Peyer's patch (tissue), 4 donors: Measurements from ENCODE around the gene KCP. TPM values are rescaled to one million over a fixed set of nuclear protein-coding genes. Genes with fewer than 3 reads are reported as not detected.

ENCODE experiments used
- DNase-seq, 3 donors: peaks; one replicate each; pipeline ENCODE4 v3.0.0-alpha.2; 2017 to 2019
- H3K27ac ChIP-seq, 4 donors: fragments of 200-600 bp; sonication (generic); one replicate each; pipeline ENCODE4 v1.5.1; 2016 to 2019
- H3K27me3 ChIP-seq, 2 donors: fragments of 200-600 bp; sonication (generic); one replicate each; pipeline ENCODE4 v1.5.1; 2019
- H3K36me3 ChIP-seq, 3 donors: fragments of 200-600 bp; sonication (generic); one replicate each; pipeline ENCODE4 v1.5.1; 2016 to 2019
- H3K4me1 ChIP-seq, 4 donors: fragments of 200-600 bp; sonication (generic); one replicate each; pipeline ENCODE4 v1.5.1; 2016 to 2019
- H3K4me3 ChIP-seq, 4 donors: fragments of 200-600 bp; sonication (generic); 1 replicate in 3 of 4; 2 replicates in 1 of 4; pipeline ENCODE4 v1.5.1; 2016 to 2019; ENCODE audit warnings: mild to moderate bottlenecking in 1 of 4
- H3K9me3 ChIP-seq, 4 donors: fragments of 200-600 bp; sonication (generic); one replicate each; pipeline ENCODE4 v1.5.1; 2016 to 2019; ENCODE audit warnings: mild to moderate bottlenecking in 1 of 4
- CTCF ChIP-seq, 6 experiments: fragments of 450-650 bp in 4 of 6; fragments of 200-600 bp in 2 of 6; sonication (generic) in 1 of 6; IDR thresholded peaks; one replicate each; pipeline ENCODE4 v1.5.1; 2017 to 2019; ENCODE audit warnings: antibody characterized with exemption in 6 of 6, mild to moderate bottlenecking in 3 of 6, moderate library complexity in 1 of 6
- POLR2A ChIP-seq, 2 donors: fragments of 450-650 bp; IDR thresholded peaks; one replicate each; pipeline ENCODE4 v1.5.1; 2017; ENCODE audit warnings: antibody characterized with exemption in 2 of 2, mild to moderate bottlenecking in 2 of 2, moderate library complexity in 2 of 2
- total RNA-seq, 4 donors: library from RNA; depleted of rRNA; stranded (reverse); fragments of >200 nt; gene quantifications; one replicate each; pipeline ENCODE4 v1.1.0, GENCODE V29; 2016

KCP gene
- total RNA-seq, 4 donors from 2014 or later = 3.3 to 14.1 (median 6.7) TPM

GRCh38 chr7:128856001-128856718 lies 54.3 kb downstream of the KCP start:
- Histone ChIP-seq H3K36me3 (peaks cover 0 to 14% (median 0%) of the 10 kb centered on the region in 3 donors), H3K4me1 (peaks cover 0 to 8% (median 0%) of the 10 kb centered on the region in 4 donors), H3K27ac (no peak overlapping the region), H3K27me3 (no peaks in the 10 kb centered on the region), H3K9me3 (no peaks in the 10 kb centered on the region), H3K4me3 (no peak overlapping the region)
- DNase-seq = no peak
- TF ChIP-seq CTCF (IDR thresholded peaks at IDR 0.05) (no peak), POLR2A (IDR thresholded peaks at IDR 0.05) (no peak)

- Histone ChIP-seq H3K36me3 (peaks cover 0 to 14% (median 0%) of the 10 kb centered on the region in 3 donors), H3K4me1 (peaks cover 0 to 7% (median 0%) of the 10 kb centered on the region in 4 donors), H3K4me3 (no peak overlapping the region), H3K9me3 (no peaks in the 10 kb centered on the region), H3K27ac (no peak overlapping the region), H3K27me3 (no peaks in the 10 kb centered on the region)
- DNase-seq = no peak
- TF ChIP-seq POLR2A (IDR thresholded peaks at IDR 0.05) (no peak), CTCF (IDR thresholded peaks at IDR 0.05) (no peak)
Observed at GRCh38 chr7:128855559-128855958, 55.0 kb downstream of the KCP start.

GRCh38 chr7:128854396-128854795 lies 56.1 kb downstream of the KCP start:
- Histone ChIP-seq H3K9me3 (no peaks in the 10 kb centered on the region), H3K36me3 (peaks cover 0 to 19% (median 0%) of the 10 kb centered on the region in 3 donors)

GRCh38 chr7:128853799-128854198 lies 56.7 kb downstream of the KCP start:
- H3K4me1 ChIP-seq = no peaks in the 10 kb centered on the region
- peaks cover 0 to 21% (median 0%) of the 10 kb centered on the region in 3 donors for H3K36me3 ChIP-seq
- no peaks in the 10 kb centered on the region for H3K27me3 ChIP-seq
- no peak overlapping the region for H3K4me3 ChIP-seq
- no peaks in the 10 kb centered on the region for H3K9me3 ChIP-seq
- H3K27ac ChIP-seq = no peak overlapping the region
- DNase-seq = no peak
- TF ChIP-seq POLR2A (IDR thresholded peaks at IDR 0.05) (no peak), CTCF (IDR thresholded peaks at IDR 0.05) (no peak)

More at GRCh38 chr7:128854396-128854795, 56.1 kb downstream of the KCP start:
- DNase-seq = no peak
- no peaks in the 10 kb centered on the region for H3K4me1 ChIP-seq
- TF ChIP-seq POLR2A (IDR thresholded peaks at IDR 0.05) (no peak), CTCF (IDR thresholded peaks at IDR 0.05) (no peak)
- H3K4me3 ChIP-seq = no peak overlapping the region
- H3K27me3 ChIP-seq = no peaks in the 10 kb centered on the region
- H3K27ac ChIP-seq = no peak overlapping the region

GRCh38 chr7:128852537-128853254 lies 57.8 kb downstream of the KCP start:
- H3K27ac ChIP-seq = no peak overlapping the region
- H3K36me3 ChIP-seq = peaks cover 0 to 21% (median 0%) of the 10 kb centered on the region in 3 donors
- no peaks in the 10 kb centered on the region for H3K9me3 ChIP-seq
- H3K4me3 ChIP-seq = no peak overlapping the region
- no peak for DNase-seq
- TF ChIP-seq CTCF (IDR thresholded peaks at IDR 0.05) (no peak), POLR2A (IDR thresholded peaks at IDR 0.05) (no peak)
- no peaks in the 10 kb centered on the region for H3K27me3 ChIP-seq
- H3K4me1 ChIP-seq = no peaks in the 10 kb centered on the region
